ENCODE results near the gene METTL9.

The METTL9 gene

GRCh38 chr16:21589551-21589950 lies 9.8 kb upstream of the METTL9 start:
- TF ChIP-seq, protein P1, sequence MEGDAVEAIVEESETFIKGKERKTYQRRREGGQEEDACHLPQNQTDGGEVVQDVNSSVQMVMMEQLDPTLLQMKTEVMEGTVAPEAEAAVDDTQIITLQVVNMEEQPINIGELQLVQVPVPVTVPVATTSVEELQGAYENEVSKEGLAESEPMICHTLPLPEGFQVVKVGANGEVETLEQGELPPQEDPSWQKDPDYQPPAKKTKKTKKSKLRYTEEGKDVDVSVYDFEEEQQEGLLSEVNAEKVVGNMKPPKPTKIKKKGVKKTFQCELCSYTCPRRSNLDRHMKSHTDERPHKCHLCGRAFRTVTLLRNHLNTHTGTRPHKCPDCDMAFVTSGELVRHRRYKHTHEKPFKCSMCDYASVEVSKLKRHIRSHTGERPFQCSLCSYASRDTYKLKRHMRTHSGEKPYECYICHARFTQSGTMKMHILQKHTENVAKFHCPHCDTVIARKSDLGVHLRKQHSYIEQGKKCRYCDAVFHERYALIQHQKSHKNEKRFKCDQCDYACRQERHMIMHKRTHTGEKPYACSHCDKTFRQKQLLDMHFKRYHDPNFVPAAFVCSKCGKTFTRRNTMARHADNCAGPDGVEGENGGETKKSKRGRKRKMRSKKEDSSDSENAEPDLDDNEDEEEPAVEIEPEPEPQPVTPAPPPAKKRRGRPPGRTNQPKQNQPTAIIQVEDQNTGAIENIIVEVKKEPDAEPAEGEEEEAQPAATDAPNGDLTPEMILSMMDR (conservative IDR thresholded peaks at IDR 0.05; ENCODE audit: low read length) = no peak
- Histone ChIP-seq H3K27me3 (ENCODE audit: insufficient read depth, low read length, poor library complexity, severe bottlenecking) (no peaks in the 10 kb centered on the region), H3K36me3 (ENCODE audit: insufficient read depth, low read length) (no peaks in the 10 kb centered on the region), H4K20me1 (ENCODE audit: insufficient read depth, low read length, poor library complexity, severe bottlenecking) (no peaks in the 10 kb centered on the region), H2AFZ (ENCODE audit: low read length) (no peak overlapping the region), H3K9me3 (ENCODE audit: insufficient read depth, low read depth, low read length) (no peaks in the 10 kb centered on the region), H3K79me2 (ENCODE audit: insufficient read depth, low read length) (no peaks in the 10 kb centered on the region), H3K4me3 (ENCODE audit: low read length, poor library complexity, severe bottlenecking) (no peak overlapping the region), H3F3A (ENCODE audit: low read depth) (no peaks in the 10 kb centered on the region), H3K4me1 (ENCODE audit: insufficient read depth, low read length, poor library complexity, severe bottlenecking) (no peaks in the 10 kb centered on the region), H3K4me2 (ENCODE audit: low read depth, low read length, poor library complexity, severe bottlenecking) (no peak overlapping the region), H3K9me2 (replicated peaks; ENCODE audit: low read depth, low read length) (no peaks in the 10 kb centered on the region), H3K9ac (ENCODE audit: low read depth, low read length, poor library complexity, severe bottlenecking) (no peak overlapping the region)

- no peaks in the 10 kb centered on the region for H3K9me2 ChIP-seq (replicated peaks; ENCODE audit: low read depth, low read length)
- no peak overlapping the region for H3K4me3 ChIP-seq (ENCODE audit: low read length, poor library complexity, severe bottlenecking)
- H3K9me3 ChIP-seq (ENCODE audit: insufficient read depth, low read depth, low read length) = no peaks in the 10 kb centered on the region
- no peak overlapping the region for H3K4me2 ChIP-seq (ENCODE audit: low read depth, low read length, poor library complexity, severe bottlenecking)
- H4K20me1 ChIP-seq (ENCODE audit: insufficient read depth, low read length, poor library complexity, severe bottlenecking) = no peaks in the 10 kb centered on the region
- no peaks in the 10 kb centered on the region for H3K4me1 ChIP-seq (ENCODE audit: insufficient read depth, low read length, poor library complexity, severe bottlenecking)
- H3K9ac ChIP-seq (ENCODE audit: low read depth, low read length, poor library complexity, severe bottlenecking) = no peak overlapping the region
- TF ChIP-seq, protein P1 (conservative IDR thresholded peaks at IDR 0.05; ENCODE audit: low read length) = no peak
- TF ChIP-seq EZH2phosphoT487 (IDR thresholded peaks at IDR 0.05; ENCODE audit: borderline replicate concordance) = no peak
- H3K36me3 ChIP-seq (ENCODE audit: insufficient read depth, low read length) = no peaks in the 10 kb centered on the region
- H3F3A ChIP-seq (ENCODE audit: low read depth) = no peaks in the 10 kb centered on the region
- no peaks in the 10 kb centered on the region for H3K79me2 ChIP-seq (ENCODE audit: insufficient read depth, low read length)
- H3K27me3 ChIP-seq (ENCODE audit: insufficient read depth, low read length, poor library complexity, severe bottlenecking) = no peaks in the 10 kb centered on the region
- H2AFZ ChIP-seq (ENCODE audit: low read length) = no peak overlapping the region
Observed at GRCh38 chr16:21590287-21590686, 9.1 kb upstream of the METTL9 start.

- Histone ChIP-seq H2AFZ (ENCODE audit: low read length) (no peak overlapping the region), H3K9me2 (replicated peaks; ENCODE audit: low read depth, low read length) (no peaks in the 10 kb centered on the region), H3K9ac (ENCODE audit: low read depth, low read length, poor library complexity, severe bottlenecking) (no peak overlapping the region), H3K36me3 (ENCODE audit: insufficient read depth, low read length) (no peaks in the 10 kb centered on the region), H3K79me2 (ENCODE audit: insufficient read depth, low read length) (no peaks in the 10 kb centered on the region), H3F3A (ENCODE audit: low read depth) (no peaks in the 10 kb centered on the region), H3K4me2 (ENCODE audit: low read depth, low read length, poor library complexity, severe bottlenecking) (no peak overlapping the region), H3K27me3 (ENCODE audit: insufficient read depth, low read length, poor library complexity, severe bottlenecking) (no peaks in the 10 kb centered on the region), H4K20me1 (ENCODE audit: insufficient read depth, low read length, poor library complexity, severe bottlenecking) (no peaks in the 10 kb centered on the region), H3K9me3 (ENCODE audit: insufficient read depth, low read depth, low read length) (no peaks in the 10 kb centered on the region), H3K4me1 (ENCODE audit: insufficient read depth, low read length, poor library complexity, severe bottlenecking) (no peaks in the 10 kb centered on the region), H3K4me3 (ENCODE audit: low read length, poor library complexity, severe bottlenecking) (no peak overlapping the region)
- TF ChIP-seq, protein P1 (conservative IDR thresholded peaks at IDR 0.05; ENCODE audit: low read length) = no peak
- TF ChIP-seq EZH2phosphoT487 (IDR thresholded peaks at IDR 0.05; ENCODE audit: borderline replicate concordance) = no peak
Observed at GRCh38 chr16:21590796-21591195, 8.6 kb upstream of the METTL9 start.

All from Loucy (cell line).